Panc1 (cell line): ENCODE measurements around the gene LRRC18.

Experiments
- CTCF ChIP-seq: fragments of 450-650 bp; IDR thresholded peaks from 2 replicates; pipeline ENCODE4 v1.5.1; 2017; ENCODE audit warnings: mild to moderate bottlenecking
- POLR2AphosphoS5 ChIP-seq: IDR thresholded peaks from 2 replicates; pipeline ENCODE4 v1.6.1; 2012; ENCODE audit warnings: mild to moderate bottlenecking, low read depth, low read length, moderate library complexity
- REST ChIP-seq, 2 experiments: IDR thresholded peaks; 2 replicates each; pipeline ENCODE4 v1.6.1; 2011 to 2012; ENCODE audit warnings: low read depth in 2 of 2, control low read depth in 1 of 2, low read length in 1 of 2, mild to moderate bottlenecking in 1 of 2, moderate library complexity in 1 of 2; ENCODE audit not compliant: insufficient read depth in 1 of 2
- SIN3A ChIP-seq: IDR thresholded peaks from 2 replicates; pipeline ENCODE4 v1.6.1; 2012; ENCODE audit warnings: low read depth, mild to moderate bottlenecking, low read length, moderate library complexity, borderline replicate concordance; ENCODE audit not compliant: insufficient read depth

GRCh38 chr10:48878091-48878490 lies 61.5 kb downstream of the LRRC18 start:
- TF ChIP-seq CTCF (no peak), POLR2AphosphoS5 (no peak), REST (IDR thresholded peaks at IDR 0.05; ENCODE audit: insufficient read depth in 1 of 2, low read depth in 2 of 2, low read length in 1 of 2) (no peak), SIN3A (no peak)
